Chondrocyte (in vitro differentiated cells): Measurements from ENCODE around the gene SLC35A5. TPM values are rescaled to one million over a fixed set of nuclear protein-coding genes. Genes with fewer than 3 reads are reported as not detected.

ENCODE experiments used
- DNase-seq: peaks from one replicate; pipeline ENCODE4 v3.0.0; 2021; ENCODE audit warnings: mixed read lengths, low spot score
- H3K27ac Mint-ChIP-seq: one replicate; pipeline ENCODE4 v1.8.0; 2021; ENCODE audit warnings: mild to moderate bottlenecking, moderate library complexity, mixed read lengths; ENCODE audit not compliant: unreplicated experiment
- H3K27me3 Mint-ChIP-seq: 2 replicates; pipeline ENCODE4 v1.8.0; 2021; ENCODE audit warnings: low read depth, mixed read lengths
- H3K36me3 Mint-ChIP-seq: 2 replicates; pipeline ENCODE4 v1.8.0; 2021; ENCODE audit warnings: low read depth, mixed read lengths
- H3K4me1 Mint-ChIP-seq: 2 replicates; pipeline ENCODE4 v1.8.0; 2021; ENCODE audit warnings: low read depth, mild to moderate bottlenecking, mixed read lengths
- H3K4me3 Mint-ChIP-seq: one replicate; pipeline ENCODE4 v1.8.0; 2021; ENCODE audit warnings: mild to moderate bottlenecking, moderate library complexity, mixed read lengths; ENCODE audit not compliant: unreplicated experiment
- H3K9me3 Mint-ChIP-seq: 2 replicates; pipeline ENCODE4 v1.8.0; 2021; ENCODE audit warnings: low read depth, mixed read lengths
- total RNA-seq: library from RNA; stranded (reverse); gene quantifications from 3 replicates; pipeline ENCODE4 v1.2.1, GENCODE V29; 2021
- TF ChIP-seq, protein P1 (sequence below): fragments of 200-600 bp; sonication (generic); IDR thresholded peaks from 2 replicates; pipeline ENCODE4 v1.5.0; 2021; ENCODE audit warnings: antibody characterized with exemption, mild to moderate bottlenecking, moderate library complexity

SLC35A5 gene
- total RNA-seq, 1 donor from 2014 or later = 46.4 TPM

DNA sequence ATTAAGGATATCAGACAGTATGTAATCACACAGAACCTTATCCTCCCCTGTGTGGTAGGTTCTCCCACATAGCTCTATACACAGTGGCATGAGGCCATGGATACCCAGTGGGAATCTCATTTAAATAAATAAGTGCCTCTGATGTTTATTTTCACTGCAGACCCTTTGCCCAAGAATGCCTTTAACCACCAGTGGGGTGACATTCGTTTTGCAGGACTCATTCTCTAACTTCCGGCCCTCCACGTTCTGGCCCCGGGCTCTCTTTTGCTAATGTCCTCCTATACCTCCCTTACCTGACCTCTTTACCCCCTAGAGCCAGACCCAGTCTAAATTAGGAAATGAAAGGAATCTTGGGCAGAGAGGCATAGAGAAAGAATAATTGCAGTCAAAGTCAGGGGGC is 70.8 kb downstream of the SLC35A5 start:
- Mint-ChIP-seq H3K4me3 (no peak overlapping the region), H3K36me3 (peaks cover 26% of the 10 kb centered on the region), H3K4me1 (peaks cover 97% of the 10 kb centered on the region), H3K27ac (peak overlapping the region; percentile 90), H3K9me3 (no peaks in the 10 kb centered on the region), H3K27me3 (no peaks in the 10 kb centered on the region)
- TF ChIP-seq, protein P1, sequence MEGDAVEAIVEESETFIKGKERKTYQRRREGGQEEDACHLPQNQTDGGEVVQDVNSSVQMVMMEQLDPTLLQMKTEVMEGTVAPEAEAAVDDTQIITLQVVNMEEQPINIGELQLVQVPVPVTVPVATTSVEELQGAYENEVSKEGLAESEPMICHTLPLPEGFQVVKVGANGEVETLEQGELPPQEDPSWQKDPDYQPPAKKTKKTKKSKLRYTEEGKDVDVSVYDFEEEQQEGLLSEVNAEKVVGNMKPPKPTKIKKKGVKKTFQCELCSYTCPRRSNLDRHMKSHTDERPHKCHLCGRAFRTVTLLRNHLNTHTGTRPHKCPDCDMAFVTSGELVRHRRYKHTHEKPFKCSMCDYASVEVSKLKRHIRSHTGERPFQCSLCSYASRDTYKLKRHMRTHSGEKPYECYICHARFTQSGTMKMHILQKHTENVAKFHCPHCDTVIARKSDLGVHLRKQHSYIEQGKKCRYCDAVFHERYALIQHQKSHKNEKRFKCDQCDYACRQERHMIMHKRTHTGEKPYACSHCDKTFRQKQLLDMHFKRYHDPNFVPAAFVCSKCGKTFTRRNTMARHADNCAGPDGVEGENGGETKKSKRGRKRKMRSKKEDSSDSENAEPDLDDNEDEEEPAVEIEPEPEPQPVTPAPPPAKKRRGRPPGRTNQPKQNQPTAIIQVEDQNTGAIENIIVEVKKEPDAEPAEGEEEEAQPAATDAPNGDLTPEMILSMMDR = no peak
- no peak for DNase-seq

GRCh38 chr3:112633191-112633590 is 71.3 kb downstream of the SLC35A5 start:
- no peak for DNase-seq
- no peaks in the 10 kb centered on the region for H3K9me3 Mint-ChIP-seq
- H3K4me1 Mint-ChIP-seq = peaks cover 92% of the 10 kb centered on the region
- TF ChIP-seq, protein P1 = no peak
- no peak overlapping the region for H3K4me3 Mint-ChIP-seq
- no peaks in the 10 kb centered on the region for H3K27me3 Mint-ChIP-seq
- H3K36me3 Mint-ChIP-seq = peaks cover 24% of the 10 kb centered on the region
- peak overlapping the region; percentile 71 for H3K27ac Mint-ChIP-seq

- Mint-ChIP-seq H3K4me3 (no peak overlapping the region), H3K27me3 (no peaks in the 10 kb centered on the region), H3K36me3 (peaks cover 21% of the 10 kb centered on the region), H3K4me1 (peaks cover 88% of the 10 kb centered on the region), H3K9me3 (no peaks in the 10 kb centered on the region), H3K27ac (peak overlapping the region; percentile 71)
- TF ChIP-seq, protein P1 = no peak
- DNase-seq = no peak
Observed at GRCh38 chr3:112633757-112634156, 71.9 kb downstream of the SLC35A5 start.

DNA sequence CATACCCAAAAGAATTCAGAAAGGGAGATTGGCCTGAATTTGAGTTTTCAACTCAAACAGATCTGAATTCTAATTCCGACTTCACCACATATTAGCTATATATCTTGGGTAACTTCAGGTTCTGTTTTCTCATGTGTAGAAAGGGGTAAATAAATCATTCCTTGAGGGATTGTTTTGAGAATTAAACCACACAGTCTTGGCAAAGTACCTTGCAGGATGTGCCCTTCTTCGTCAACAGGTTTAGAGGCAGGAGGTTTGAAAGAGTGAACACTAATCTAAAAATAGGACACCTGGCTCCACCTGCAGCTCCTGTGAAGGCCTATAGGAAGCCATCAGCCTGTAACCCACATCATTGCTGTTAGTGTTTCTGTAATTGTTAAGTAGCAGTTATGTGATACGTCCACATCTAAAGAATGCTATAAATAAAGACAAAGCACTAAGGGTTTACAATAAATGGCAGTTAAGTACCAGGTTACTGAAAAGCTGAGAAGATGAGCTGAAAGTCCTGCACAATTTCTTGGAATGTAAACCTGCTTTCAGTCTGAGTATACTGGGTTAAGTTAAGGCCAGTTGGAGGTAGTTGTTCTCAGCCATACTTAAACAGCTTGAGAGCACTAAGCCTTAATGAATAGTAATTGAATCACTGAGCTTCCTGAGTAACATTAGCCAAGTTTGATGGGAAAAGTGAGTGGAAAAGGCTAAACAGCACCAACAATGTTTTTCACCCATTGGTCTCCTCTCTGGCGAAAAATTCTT is 73.1 kb downstream of the SLC35A5 start:
- peaks cover 17% of the 10 kb centered on the region for H3K36me3 Mint-ChIP-seq
- no peaks in the 10 kb centered on the region for H3K27me3 Mint-ChIP-seq
- H3K4me3 Mint-ChIP-seq = no peak overlapping the region
- H3K27ac Mint-ChIP-seq = peak overlapping the region; percentile 92
- TF ChIP-seq, protein P1 = no peak
- no peak for DNase-seq
- peaks cover 78% of the 10 kb centered on the region for H3K4me1 Mint-ChIP-seq
- no peaks in the 10 kb centered on the region for H3K9me3 Mint-ChIP-seq

Other genes starting within 250 kb of the SLC35A5 start
- 1.7 to 1.8 TPM in 2 of 3 replicates, not detected in the other for gene CD200, start 228.9 kb upstream of the SLC35A5 start, total RNA-seq
- 0.42 TPM in 1 of 3 replicates, not detected in the others for gene BTLA, start 62.6 kb upstream of the SLC35A5 start, total RNA-seq
- gene ATG3, start 83 bp upstream of the SLC35A5 start, total RNA-seq = 41.2 to 48.7 TPM (median 42.7 TPM) in 3 replicates
- gene CCDC80, start 79.1 kb downstream of the SLC35A5 start, total RNA-seq = 1,151 to 1,607 TPM (median 1,574 TPM) in 3 replicates